Measurements from ENCODE around the gene DVL2. TPM values are rescaled to one million over a fixed set of nuclear protein-coding genes. Genes with fewer than 3 reads are reported as not detected.

The DVL2 gene
- total RNA-seq, 1 experiment from 2014 or later, result 133 TPM

GRCh38 chr17:7216242-7217112 lies 17.8 kb downstream of the DVL2 start:
- TSS peak; percentile 49 for BruUV-seq (replicated peaks)
- Histone ChIP-seq H3K4me3 (ENCODE audit: low read depth, low read length, poor library complexity, severe bottlenecking) (peak overlapping the region; percentile 73), H3K27me3 (replicated peaks; ENCODE audit: insufficient read depth, low read depth, low read length, poor library complexity) (no peaks in the 10 kb centered on the region), H3K27ac (ENCODE audit: low read depth, low read length, poor library complexity, severe bottlenecking) (peak overlapping the region; percentile 77), H3K4me1 (ENCODE audit: insufficient read depth, low read length, poor library complexity, severe bottlenecking) (peaks cover 51% of the 10 kb centered on the region), H3K9me3 (ENCODE audit: low read depth, low read length, poor library complexity, severe bottlenecking) (no peaks in the 10 kb centered on the region), H3K36me3 (ENCODE audit: insufficient read depth, low read length, poor library complexity, severe bottlenecking) (peaks cover 5% of the 10 kb centered on the region)
- ChIA-PET POLR2A (ENCODE audit: low non-redundant PET) (no interaction called here), CTCF (interaction anchor here (0.6 kb wide), 1 partner anchor 81 kb away, joined by 3 read pairs; no protein-coding TSS in a partner anchor)
- DNase-seq (ENCODE audit: low spot score), result peak; percentile 15
- intact Hi-C loops (cut with micrococcal nuclease; ENCODE audit: unreplicated experiment), result no loop called here
- TF ChIP-seq EZH2 (IDR thresholded peaks at IDR 0.05; ENCODE audit: borderline replicate concordance, low read depth, low read length, poor library complexity, severe bottlenecking) (no peak), CTCF (conservative IDR thresholded peaks at IDR 0.05; ENCODE audit: low read depth, low read length) (no peak)

DNA sequence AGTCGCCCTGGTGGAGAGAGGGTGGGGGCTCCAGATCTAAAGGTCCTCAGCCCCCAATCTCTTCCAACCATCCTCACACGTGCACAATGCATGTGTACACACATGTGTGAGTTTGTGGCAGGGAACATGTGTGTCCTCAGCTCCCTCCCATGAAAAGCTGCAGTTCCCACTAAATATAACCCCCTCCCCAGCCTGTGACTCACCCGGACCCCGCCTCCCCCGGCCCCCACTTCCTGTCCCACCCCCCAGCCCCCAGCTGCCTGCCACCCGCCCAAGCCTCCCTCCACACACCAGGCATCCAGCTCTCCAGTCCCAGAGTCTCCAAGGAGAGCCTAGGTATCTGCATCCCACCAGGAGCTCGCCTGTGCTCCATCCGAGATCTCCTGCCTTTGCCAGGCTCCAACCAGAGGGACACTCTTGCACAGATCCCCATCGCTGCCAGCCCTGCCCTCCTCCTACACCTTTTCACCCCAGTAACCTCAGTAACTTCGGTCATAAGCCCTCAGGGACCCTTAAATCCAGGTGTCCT lies 18.6 kb downstream of the DVL2 start:
- Histone ChIP-seq H3K4me1 (ENCODE audit: insufficient read depth, low read length, poor library complexity, severe bottlenecking) (peaks cover 51% of the 10 kb centered on the region), H3K36me3 (ENCODE audit: insufficient read depth, low read length, poor library complexity, severe bottlenecking) (no peaks in the 10 kb centered on the region), H3K27me3 (replicated peaks; ENCODE audit: insufficient read depth, low read depth, low read length, poor library complexity) (no peaks in the 10 kb centered on the region), H3K4me3 (ENCODE audit: low read depth, low read length, poor library complexity, severe bottlenecking) (peak overlapping the region; percentile 73), H3K9me3 (ENCODE audit: low read depth, low read length, poor library complexity, severe bottlenecking) (no peaks in the 10 kb centered on the region), H3K27ac (ENCODE audit: low read depth, low read length, poor library complexity, severe bottlenecking) (peak overlapping the region; percentile 79)
- POLR2A ChIA-PET (ENCODE audit: low non-redundant PET), result no interaction called here
- peak; percentile 54 for DNase-seq (ENCODE audit: low spot score)
- CTCF ChIA-PET, result interaction anchor here (0.6 kb wide), 1 partner anchor 80 kb away, joined by 3 read pairs; no protein-coding TSS in a partner anchor
- BruUV-seq (replicated peaks), result no TSS peak
- intact Hi-C loops (cut with micrococcal nuclease; ENCODE audit: unreplicated experiment), result no loop called here
- TF ChIP-seq CTCF (conservative IDR thresholded peaks at IDR 0.05; ENCODE audit: low read depth, low read length) (no peak), EZH2 (IDR thresholded peaks at IDR 0.05; ENCODE audit: borderline replicate concordance, low read depth, low read length, poor library complexity, severe bottlenecking) (no peak)

- H3K4me1 ChIP-seq (ENCODE audit: insufficient read depth, low read length, poor library complexity, severe bottlenecking), result peaks cover 51% of the 10 kb centered on the region
- no peaks in the 10 kb centered on the region for H3K36me3 ChIP-seq (ENCODE audit: insufficient read depth, low read length, poor library complexity, severe bottlenecking)
- ChIA-PET POLR2A (ENCODE audit: low non-redundant PET) (no interaction called here), CTCF (interaction anchor here (0.7 to 1.3 kb wide), 3 partner anchors 66 to 170 kb away, joined by 3 to 7 read pairs (median 3); partner anchors contain the start of gene SLC2A4)
- peak overlapping the region; percentile 73 for H3K4me3 ChIP-seq (ENCODE audit: low read depth, low read length, poor library complexity, severe bottlenecking)
- intact Hi-C loops (cut with micrococcal nuclease; ENCODE audit: unreplicated experiment), result no loop called here
- H3K27ac ChIP-seq (ENCODE audit: low read depth, low read length, poor library complexity, severe bottlenecking), result peak overlapping the region; percentile 79
- BruUV-seq (replicated peaks), result no TSS peak
- TF ChIP-seq CTCF (conservative IDR thresholded peaks at IDR 0.05; ENCODE audit: low read depth, low read length), result no peak; the same call in 1 of the 2 replicates
- no peak for TF ChIP-seq EZH2 (IDR thresholded peaks at IDR 0.05; ENCODE audit: borderline replicate concordance, low read depth, low read length, poor library complexity, severe bottlenecking)
- no peak for DNase-seq (ENCODE audit: low spot score)
- H3K9me3 ChIP-seq (ENCODE audit: low read depth, low read length, poor library complexity, severe bottlenecking), result no peaks in the 10 kb centered on the region
- no peaks in the 10 kb centered on the region for H3K27me3 ChIP-seq (replicated peaks; ENCODE audit: insufficient read depth, low read depth, low read length, poor library complexity)
Measured at GRCh38 chr17:7215136-7215638, 19.1 kb downstream of the DVL2 start.
